Lower leg skin (tissue), 3 donors: ENCODE results near the gene SEC11C.

Experiments
- CTCF ChIP-seq, 3 donors: fragments of 450-650 bp; IDR thresholded peaks; one replicate each; pipeline ENCODE4 v1.5.1; 2016; ENCODE audit warnings: antibody characterized with exemption in 3 of 3, mild to moderate bottlenecking in 3 of 3, moderate library complexity in 2 of 3
- POLR2A ChIP-seq, 2 donors: fragments of 450-650 bp; IDR thresholded peaks; one replicate each; pipeline ENCODE4 v1.6.1; 2016 to 2017; ENCODE audit warnings: antibody characterized with exemption in 2 of 2, mild to moderate bottlenecking in 1 of 2, moderate library complexity in 1 of 2

DNA sequence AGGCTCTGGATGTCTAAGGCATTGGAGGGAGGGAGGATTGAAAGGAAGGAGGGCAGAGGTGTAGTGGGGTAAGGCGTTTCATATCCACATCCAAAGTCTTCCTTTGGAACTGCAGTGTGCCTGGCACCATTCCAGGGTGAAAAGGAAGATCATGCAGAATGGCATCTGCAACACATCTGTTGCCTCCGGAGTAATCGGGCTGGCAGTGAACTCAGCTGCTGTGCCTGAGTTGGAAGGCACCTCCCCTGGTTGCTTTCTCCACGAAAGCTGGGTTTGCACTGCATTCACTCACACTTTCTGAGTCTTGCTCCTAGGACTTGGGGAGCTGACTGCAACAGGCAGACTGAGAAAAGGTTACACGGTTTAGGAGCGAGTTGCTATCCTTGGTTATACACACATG, 30.3 kb upstream of the SEC11C start:
- TF ChIP-seq CTCF (IDR thresholded peaks at IDR 0.05) (no peak), POLR2A (IDR thresholded peaks at IDR 0.05) (no peak)
